A673 (cell line): ENCODE results near the gene ELAVL1. TPM values are rescaled to one million over a fixed set of nuclear protein-coding genes. Genes with fewer than 3 reads are reported as not detected.

Source experiments
- BruUV-seq: library from RNA; stranded (reverse); fragments of 400-500 nt; replicated peaks from 2 replicates; lab custom pipeline; 2021; lab: Mats Ljungman, UMichigan
- CTCF ChIA-PET: fragments of 300-600 bp; sonication (Branson Sonifier 250); formaldehyde crosslinking; loops from one replicate; lab custom pipeline; 2022; ENCODE audit warnings: antibody characterized with exemption; lab: Charles Lee
- POLR2A ChIA-PET: fragments of 300-600 bp; sonication (Branson Sonifier 250); formaldehyde crosslinking; loops from one replicate; lab custom pipeline; 2022; ENCODE audit warnings: antibody characterized with exemption; ENCODE audit not compliant: low non-redundant PET; lab: Charles Lee
- DNase-seq: peaks from one replicate; pipeline ENCODE4 v3.0.0-alpha.2; 2015; ENCODE audit warnings: low spot score
- H3K27ac ChIP-seq: fragments of 200-600 bp; sonication (generic); 2 replicates; pipeline ENCODE4 v1.5.1; 2016; ENCODE audit warnings: mixed run types, low read depth, mild to moderate bottlenecking, mixed read lengths, antibody characterized with exemption, low read length; ENCODE audit not compliant: poor library complexity, severe bottlenecking
- H3K27me3 ChIP-seq: fragments of 200-600 bp; sonication (generic); replicated peaks from 2 replicates; pipeline ENCODE4 v1.6.1; 2017; ENCODE audit warnings: mixed run types, low read depth, mild to moderate bottlenecking, mixed read lengths, antibody characterized with exemption, low read length; ENCODE audit not compliant: insufficient read depth, poor library complexity
- H3K36me3 ChIP-seq: fragments of 200-600 bp; sonication (generic); 2 replicates; pipeline ENCODE4 v1.6.1; 2016; ENCODE audit warnings: mixed run types, mild to moderate bottlenecking, mixed read lengths, antibody characterized with exemption, low read length; ENCODE audit not compliant: insufficient read depth, poor library complexity, severe bottlenecking
- H3K4me1 ChIP-seq: fragments of 200-600 bp; sonication (generic); 2 replicates; pipeline ENCODE4 v1.6.1; 2017; ENCODE audit warnings: mixed run types, mild to moderate bottlenecking, mixed read lengths, antibody characterized with exemption, low read length; ENCODE audit not compliant: insufficient read depth, poor library complexity, severe bottlenecking
- H3K4me3 ChIP-seq: fragments of 200-600 bp; sonication (generic); 2 replicates; pipeline ENCODE4 v1.5.1; 2016; ENCODE audit warnings: low read depth, mixed run types, mild to moderate bottlenecking, mixed read lengths, low read length; ENCODE audit not compliant: poor library complexity, severe bottlenecking
- H3K9me3 ChIP-seq: fragments of 200-600 bp; sonication (generic); 2 replicates; pipeline ENCODE4 v1.6.1; 2016; ENCODE audit warnings: mixed run types, low read depth, mild to moderate bottlenecking, mixed read lengths, antibody characterized with exemption, low read length; ENCODE audit not compliant: poor library complexity, severe bottlenecking
- EZH2 ChIP-seq: fragments of 200-600 bp; sonication (generic); IDR thresholded peaks from 2 replicates; pipeline ENCODE4 v1.6.1; 2017; ENCODE audit warnings: borderline replicate concordance, low read depth, mild to moderate bottlenecking, mixed read lengths, antibody characterized with exemption, low read length; ENCODE audit not compliant: poor library complexity, severe bottlenecking
- intact Hi-C: fragments of 100-400 bp; cut with micrococcal nuclease; formaldehyde crosslinking; loops from one replicate; pipeline ENCODE4 v1.10.0; 2022; ENCODE audit not compliant: unreplicated experiment
- total RNA-seq: library from RNA; stranded (reverse); gene quantifications from 2 replicates; pipeline ENCODE4 v1.2.3, GENCODE V29; 2021
- TF ChIP-seq, protein P1 (sequence below): fragments of 300-800, 200-600 bp; sonication (generic); conservative IDR thresholded peaks from 2 replicates; pipeline ENCODE4 v1.5.1; 2017; ENCODE audit warnings: low read depth, mild to moderate bottlenecking, antibody characterized with exemption, low read length, moderate library complexity, mixed read lengths

Gene ELAVL1
- total RNA-seq, 1 experiment from 2014 or later, result 171 TPM

DNA sequence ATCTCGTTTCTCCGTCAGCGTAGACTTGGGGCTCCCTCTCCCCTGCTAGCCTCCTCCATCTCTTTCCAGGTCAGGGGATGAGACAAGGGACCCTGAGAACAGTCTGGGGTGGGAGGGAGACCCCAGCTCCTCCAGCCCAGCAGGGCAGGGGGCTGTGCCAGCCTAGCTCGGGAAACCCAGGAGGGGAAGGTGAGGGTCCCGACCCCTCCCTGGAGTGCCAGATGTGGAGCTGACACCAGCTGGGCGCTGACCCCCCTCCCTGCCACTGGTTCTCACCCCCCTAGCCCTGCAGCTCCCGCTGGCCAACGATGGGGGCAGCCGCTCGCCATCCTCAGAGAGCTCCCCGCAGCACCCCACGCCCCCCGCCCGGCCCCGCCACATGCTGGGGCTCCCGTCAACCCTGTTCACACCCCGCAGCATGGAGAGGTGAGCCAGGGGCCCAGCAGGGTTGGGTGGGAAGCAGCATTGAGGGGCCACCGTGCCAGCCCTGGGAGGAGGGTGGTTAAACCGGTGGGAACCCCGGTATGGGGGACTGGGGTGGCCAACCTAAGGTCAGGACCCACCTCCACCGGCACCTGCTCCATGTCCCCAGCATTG is 95.9 kb downstream of the ELAVL1 start:
- ChIA-PET CTCF (no interaction called here), POLR2A (no interaction called here)
- TF ChIP-seq EZH2, result no peak
- TF ChIP-seq, protein P1, sequence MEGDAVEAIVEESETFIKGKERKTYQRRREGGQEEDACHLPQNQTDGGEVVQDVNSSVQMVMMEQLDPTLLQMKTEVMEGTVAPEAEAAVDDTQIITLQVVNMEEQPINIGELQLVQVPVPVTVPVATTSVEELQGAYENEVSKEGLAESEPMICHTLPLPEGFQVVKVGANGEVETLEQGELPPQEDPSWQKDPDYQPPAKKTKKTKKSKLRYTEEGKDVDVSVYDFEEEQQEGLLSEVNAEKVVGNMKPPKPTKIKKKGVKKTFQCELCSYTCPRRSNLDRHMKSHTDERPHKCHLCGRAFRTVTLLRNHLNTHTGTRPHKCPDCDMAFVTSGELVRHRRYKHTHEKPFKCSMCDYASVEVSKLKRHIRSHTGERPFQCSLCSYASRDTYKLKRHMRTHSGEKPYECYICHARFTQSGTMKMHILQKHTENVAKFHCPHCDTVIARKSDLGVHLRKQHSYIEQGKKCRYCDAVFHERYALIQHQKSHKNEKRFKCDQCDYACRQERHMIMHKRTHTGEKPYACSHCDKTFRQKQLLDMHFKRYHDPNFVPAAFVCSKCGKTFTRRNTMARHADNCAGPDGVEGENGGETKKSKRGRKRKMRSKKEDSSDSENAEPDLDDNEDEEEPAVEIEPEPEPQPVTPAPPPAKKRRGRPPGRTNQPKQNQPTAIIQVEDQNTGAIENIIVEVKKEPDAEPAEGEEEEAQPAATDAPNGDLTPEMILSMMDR, result no peak
- Histone ChIP-seq H3K27ac (no peak overlapping the region), H3K9me3 (no peaks in the 10 kb centered on the region), H3K36me3 (peaks cover 28% of the 10 kb centered on the region), H3K4me3 (no peak overlapping the region), H3K4me1 (peaks cover 10% of the 10 kb centered on the region), H3K27me3 (no peaks in the 10 kb centered on the region)
- intact Hi-C loops, result no loop called here
- no peak for DNase-seq
- BruUV-seq, result no TSS peak

DNA sequence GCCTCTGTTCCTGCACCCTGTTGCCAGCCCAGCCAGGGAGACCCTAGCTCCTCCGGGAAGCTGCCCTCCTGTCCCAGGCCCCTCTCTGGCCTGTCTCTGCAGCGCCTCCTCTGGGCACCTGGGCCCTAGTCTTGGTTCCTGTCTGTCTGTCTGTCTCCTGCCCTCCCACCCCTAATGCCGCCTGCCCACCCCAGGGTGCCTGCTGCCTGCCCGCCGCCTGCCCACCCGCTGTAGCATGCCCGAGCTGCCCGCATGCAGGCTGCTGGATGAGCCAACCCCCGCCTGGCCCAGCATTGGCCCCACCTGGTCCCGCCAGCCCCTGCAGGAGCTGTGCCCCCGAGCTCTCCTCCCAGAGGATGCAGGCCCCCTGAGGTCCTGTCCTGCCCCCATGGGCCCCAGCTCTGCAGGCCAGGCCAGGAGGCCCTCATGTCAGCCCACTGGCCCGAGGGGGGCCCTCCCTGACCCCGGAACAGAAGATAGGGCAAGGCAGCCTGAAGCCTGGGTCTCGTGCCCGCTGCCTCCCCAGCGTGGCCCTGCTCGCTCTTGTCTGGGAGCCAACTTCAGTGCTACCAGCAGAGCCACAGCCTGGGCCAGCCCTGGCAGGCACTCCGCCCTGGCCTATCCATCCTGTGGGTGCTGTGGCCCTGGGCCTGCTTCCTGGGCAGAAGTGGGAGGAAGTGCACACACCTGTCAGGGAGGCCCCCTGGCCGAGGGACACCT is 96.5 kb downstream of the ELAVL1 start:
- H3K27me3 ChIP-seq, result no peaks in the 10 kb centered on the region
- H3K4me3 ChIP-seq, result no peak overlapping the region
- DNase-seq, result no peak
- no TSS peak for BruUV-seq
- H3K36me3 ChIP-seq, result peaks cover 28% of the 10 kb centered on the region
- H3K9me3 ChIP-seq, result no peaks in the 10 kb centered on the region
- POLR2A ChIA-PET, result no interaction called here
- intact Hi-C loops, result no loop called here
- no peak overlapping the region for H3K27ac ChIP-seq
- CTCF ChIA-PET, result no interaction called here
- TF ChIP-seq, protein P1, result no peak
- TF ChIP-seq EZH2, result no peak
- H3K4me1 ChIP-seq, result peaks cover 11% of the 10 kb centered on the region

Other genes with a start within 250 kb of the ELAVL1 start
- gene CLEC4M, start 242.4 kb downstream of the ELAVL1 start, total RNA-seq, result not detected in 2 replicates
- 4.8 and 8.8 TPM in 2 replicates for gene EVI5L, start 175.4 kb downstream of the ELAVL1 start, total RNA-seq
- 3.3 and 4.9 TPM in 2 replicates for gene PRR36, start 131.3 kb downstream of the ELAVL1 start, total RNA-seq
- gene LRRC8E, start 117.1 kb downstream of the ELAVL1 start, total RNA-seq, result 0.77 and 0.79 TPM in 2 replicates
- 46.1 and 46.7 TPM in 2 replicates for gene MAP2K7, start 101.8 kb downstream of the ELAVL1 start, total RNA-seq
- 1.4 and 1.6 TPM in 2 replicates for gene TGFBR3L, start 90.8 kb downstream of the ELAVL1 start, total RNA-seq
- 30.2 and 34.4 TPM in 2 replicates for gene SNAPC2, start 85.3 kb downstream of the ELAVL1 start, total RNA-seq
- 71.7 and 85.5 TPM in 2 replicates for gene CTXN1, start 79.5 kb downstream of the ELAVL1 start, total RNA-seq
- gene TIMM44, start 62.0 kb downstream of the ELAVL1 start, total RNA-seq, result 153 and 169 TPM in 2 replicates
- not detected in 2 replicates for gene CCL25, start 47.1 kb upstream of the ELAVL1 start, total RNA-seq
- 0.06 and 0.17 TPM in 2 replicates for gene FBN3, start 144.0 kb upstream of the ELAVL1 start, total RNA-seq
- 4.8 and 9.3 TPM in 2 replicates for gene CERS4, start 203.7 kb upstream of the ELAVL1 start, total RNA-seq